GM23338 (cell line): ENCODE measurements around the gene LRBA. TPM values are rescaled to one million over a fixed set of nuclear protein-coding genes. Genes with fewer than 3 reads are reported as not detected.

Experiments used
- ATAC-seq: fragments of 200-7000 bp; cut with Tn5 transposase; 3 replicates; pipeline ENCODE4 v1.9.1; 2020
- DNase-seq: peaks from one replicate; pipeline ENCODE4 v3.0.0-alpha.2; 2015; ENCODE audit warnings: low spot score
- H2AFZ ChIP-seq: fragments of 200-600 bp; sonication (generic); 2 replicates; pipeline ENCODE4 v1.8.0; 2016; ENCODE audit warnings: antibody characterized with exemption, mild to moderate bottlenecking, moderate library complexity
- H3F3A ChIP-seq: fragments of 200-600 bp; sonication (generic); replicated peaks from 2 replicates; pipeline ENCODE4 v1.8.0; 2017; ENCODE audit warnings: antibody characterized with exemption, mixed run types, low read depth
- H3K27ac ChIP-seq: fragments of 200-600 bp; sonication (generic); 2 replicates; pipeline ENCODE4 v1.6.1; 2016; ENCODE audit warnings: low read depth
- H3K27me3 ChIP-seq: fragments of 200-600 bp; sonication (generic); 2 replicates; pipeline ENCODE4 v1.8.0; 2016; ENCODE audit warnings: mild to moderate bottlenecking, mixed run types, moderate library complexity; ENCODE audit not compliant: insufficient read depth
- H3K36me3 ChIP-seq: fragments of 200-600 bp; sonication (generic); 2 replicates; pipeline ENCODE4 v1.8.0; 2016; ENCODE audit warnings: mild to moderate bottlenecking; ENCODE audit not compliant: insufficient read depth
- H3K4me1 ChIP-seq: fragments of 200-600 bp; sonication (generic); 2 replicates; pipeline ENCODE4 v1.8.0; 2016; ENCODE audit warnings: mild to moderate bottlenecking, moderate library complexity; ENCODE audit not compliant: insufficient read depth
- H3K4me2 ChIP-seq: fragments of 200-600 bp; sonication (generic); 2 replicates; pipeline ENCODE4 v1.7.1; 2017; ENCODE audit warnings: mixed run types
- H3K4me3 ChIP-seq: fragments of 200-600 bp; sonication (generic); 2 replicates; pipeline ENCODE4 v1.6.1; 2016; ENCODE audit warnings: mixed run types
- H3K79me2 ChIP-seq: fragments of 200-600 bp; sonication (generic); replicated peaks from 2 replicates; pipeline ENCODE4 v1.8.0; 2017; ENCODE audit warnings: mild to moderate bottlenecking; ENCODE audit not compliant: insufficient read depth
- H3K9me2 ChIP-seq: fragments of 200-600 bp; sonication (generic); 2 replicates; pipeline ENCODE4 v1.8.0; 2017; ENCODE audit not compliant: insufficient read depth
- H4K20me1 ChIP-seq: fragments of 200-600 bp; sonication (generic); replicated peaks from 2 replicates; pipeline ENCODE4 v1.8.0; 2017; ENCODE audit warnings: mild to moderate bottlenecking; ENCODE audit not compliant: insufficient read depth
- H3K27ac Mint-ChIP-seq: 2 replicates; pipeline ENCODE4 v1.8.0; 2020; ENCODE audit warnings: inconsistent platforms, mild to moderate bottlenecking, moderate library complexity, mixed read lengths
- H3K27me3 Mint-ChIP-seq: 3 replicates; pipeline ENCODE4 v1.8.0; 2022; ENCODE audit warnings: low read depth, mild to moderate bottlenecking, moderate library complexity, mixed read lengths, inconsistent platforms; ENCODE audit not compliant: insufficient read depth, poor library complexity
- H3K36me3 Mint-ChIP-seq: 3 replicates; pipeline ENCODE4 v1.8.0; 2021; ENCODE audit warnings: low read depth, mild to moderate bottlenecking, inconsistent platforms, moderate library complexity, mixed read lengths
- H3K4me1 Mint-ChIP-seq: 3 replicates; pipeline ENCODE4 v1.8.0; 2020; ENCODE audit warnings: mild to moderate bottlenecking, inconsistent platforms, mixed read lengths
- H3K4me3 Mint-ChIP-seq: 3 replicates; pipeline ENCODE4 v1.8.0; 2021; ENCODE audit warnings: moderate library complexity, mild to moderate bottlenecking, inconsistent platforms, mixed read lengths
- H3K9me3 Mint-ChIP-seq: 3 replicates; pipeline ENCODE4 v1.8.0; 2020; ENCODE audit warnings: moderate library complexity, mild to moderate bottlenecking, inconsistent platforms, mixed read lengths
- EZH2 ChIP-seq: fragments of 200-600 bp; sonication (generic); IDR thresholded peaks from one replicate; pipeline ENCODE4 v1.8.0; 2017; ENCODE audit warnings: antibody characterized with exemption, mild to moderate bottlenecking, low read depth; ENCODE audit not compliant: unreplicated experiment
- EZH2phosphoT487 ChIP-seq: fragments of 200-600 bp; sonication (generic); IDR thresholded peaks from one replicate; pipeline ENCODE4 v1.8.1; 2018; ENCODE audit warnings: antibody characterized with exemption; ENCODE audit not compliant: unreplicated experiment
- JUNB ChIP-seq: IDR thresholded peaks from one replicate; pipeline ENCODE4 v1.6.1; 2016; ENCODE audit warnings: antibody characterized with exemption; ENCODE audit not compliant: unreplicated experiment
- NANOG ChIP-seq: IDR thresholded peaks from 2 replicates; pipeline ENCODE4 v1.6.1; 2016; ENCODE audit warnings: antibody characterized with exemption, borderline replicate concordance
- POLR2AphosphoS5 ChIP-seq: IDR thresholded peaks from 2 replicates; pipeline ENCODE4 v1.6.1; 2016; ENCODE audit warnings: antibody characterized with exemption, low read depth
- STAT1 ChIP-seq: IDR thresholded peaks from one replicate; pipeline ENCODE4 v1.6.1; 2016; ENCODE audit warnings: antibody characterized with exemption; ENCODE audit not compliant: unreplicated experiment
- ZNF114 ChIP-seq: fragments of 250-450 bp; sonication (Bioruptor Pico); IDR thresholded peaks from 2 replicates; pipeline ENCODE4 v1.5.0; 2020; ENCODE audit warnings: mild to moderate bottlenecking, moderate library complexity
- polyA plus RNA-seq: library from polyadenylated mRNA; unstranded; fragments of >200 nt; fragmentation: Nextera tagmentation; extraction: Ambion mirVana; gene quantifications from 2 replicates; pipeline ENCODE4 v1.2.1, GENCODE V29; 2016
- total RNA-seq: library from RNA; depleted of rRNA; stranded (reverse); fragments of >200 nt; shearing (Covaris generic); gene quantifications from 2 replicates; pipeline ENCODE4 v1.2.3, GENCODE V29; 2014
- TF ChIP-seq, protein P1 (sequence below): fragments of 250-450 bp; sonication (Bioruptor Pico); IDR thresholded peaks from 2 replicates; pipeline ENCODE4 v1.5.0; 2020; ENCODE audit warnings: mild to moderate bottlenecking, moderate library complexity
- TF ChIP-seq, protein P2 (sequence below): IDR thresholded peaks from 2 replicates; pipeline ENCODE4 v1.6.1; 2016; ENCODE audit warnings: antibody characterized with exemption

The LRBA gene
- total and polyA plus RNA-seq, 2 experiments from 2014 or later = 23.3 to 126 TPM

DNA sequence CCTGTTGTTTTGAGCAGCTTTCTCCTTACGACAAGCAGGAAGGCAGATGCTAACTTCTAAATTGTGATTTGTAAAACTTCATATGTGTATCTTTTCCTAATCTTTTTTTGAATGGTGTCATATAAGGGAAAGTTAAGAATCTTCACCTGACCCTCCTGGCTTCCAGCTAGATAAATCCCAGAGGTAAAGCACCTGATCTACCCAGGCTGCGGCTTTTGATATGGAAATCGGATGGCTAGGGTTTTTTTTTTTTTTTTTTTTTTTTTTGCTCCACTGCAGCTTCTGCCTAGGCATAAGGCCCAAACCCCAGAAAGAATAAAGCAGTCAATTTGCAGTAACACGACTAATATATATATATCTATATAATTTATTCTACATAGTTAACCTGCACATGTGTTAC lies 423.2 kb downstream of the LRBA start (continued):
- TF ChIP-seq, protein P1, sequence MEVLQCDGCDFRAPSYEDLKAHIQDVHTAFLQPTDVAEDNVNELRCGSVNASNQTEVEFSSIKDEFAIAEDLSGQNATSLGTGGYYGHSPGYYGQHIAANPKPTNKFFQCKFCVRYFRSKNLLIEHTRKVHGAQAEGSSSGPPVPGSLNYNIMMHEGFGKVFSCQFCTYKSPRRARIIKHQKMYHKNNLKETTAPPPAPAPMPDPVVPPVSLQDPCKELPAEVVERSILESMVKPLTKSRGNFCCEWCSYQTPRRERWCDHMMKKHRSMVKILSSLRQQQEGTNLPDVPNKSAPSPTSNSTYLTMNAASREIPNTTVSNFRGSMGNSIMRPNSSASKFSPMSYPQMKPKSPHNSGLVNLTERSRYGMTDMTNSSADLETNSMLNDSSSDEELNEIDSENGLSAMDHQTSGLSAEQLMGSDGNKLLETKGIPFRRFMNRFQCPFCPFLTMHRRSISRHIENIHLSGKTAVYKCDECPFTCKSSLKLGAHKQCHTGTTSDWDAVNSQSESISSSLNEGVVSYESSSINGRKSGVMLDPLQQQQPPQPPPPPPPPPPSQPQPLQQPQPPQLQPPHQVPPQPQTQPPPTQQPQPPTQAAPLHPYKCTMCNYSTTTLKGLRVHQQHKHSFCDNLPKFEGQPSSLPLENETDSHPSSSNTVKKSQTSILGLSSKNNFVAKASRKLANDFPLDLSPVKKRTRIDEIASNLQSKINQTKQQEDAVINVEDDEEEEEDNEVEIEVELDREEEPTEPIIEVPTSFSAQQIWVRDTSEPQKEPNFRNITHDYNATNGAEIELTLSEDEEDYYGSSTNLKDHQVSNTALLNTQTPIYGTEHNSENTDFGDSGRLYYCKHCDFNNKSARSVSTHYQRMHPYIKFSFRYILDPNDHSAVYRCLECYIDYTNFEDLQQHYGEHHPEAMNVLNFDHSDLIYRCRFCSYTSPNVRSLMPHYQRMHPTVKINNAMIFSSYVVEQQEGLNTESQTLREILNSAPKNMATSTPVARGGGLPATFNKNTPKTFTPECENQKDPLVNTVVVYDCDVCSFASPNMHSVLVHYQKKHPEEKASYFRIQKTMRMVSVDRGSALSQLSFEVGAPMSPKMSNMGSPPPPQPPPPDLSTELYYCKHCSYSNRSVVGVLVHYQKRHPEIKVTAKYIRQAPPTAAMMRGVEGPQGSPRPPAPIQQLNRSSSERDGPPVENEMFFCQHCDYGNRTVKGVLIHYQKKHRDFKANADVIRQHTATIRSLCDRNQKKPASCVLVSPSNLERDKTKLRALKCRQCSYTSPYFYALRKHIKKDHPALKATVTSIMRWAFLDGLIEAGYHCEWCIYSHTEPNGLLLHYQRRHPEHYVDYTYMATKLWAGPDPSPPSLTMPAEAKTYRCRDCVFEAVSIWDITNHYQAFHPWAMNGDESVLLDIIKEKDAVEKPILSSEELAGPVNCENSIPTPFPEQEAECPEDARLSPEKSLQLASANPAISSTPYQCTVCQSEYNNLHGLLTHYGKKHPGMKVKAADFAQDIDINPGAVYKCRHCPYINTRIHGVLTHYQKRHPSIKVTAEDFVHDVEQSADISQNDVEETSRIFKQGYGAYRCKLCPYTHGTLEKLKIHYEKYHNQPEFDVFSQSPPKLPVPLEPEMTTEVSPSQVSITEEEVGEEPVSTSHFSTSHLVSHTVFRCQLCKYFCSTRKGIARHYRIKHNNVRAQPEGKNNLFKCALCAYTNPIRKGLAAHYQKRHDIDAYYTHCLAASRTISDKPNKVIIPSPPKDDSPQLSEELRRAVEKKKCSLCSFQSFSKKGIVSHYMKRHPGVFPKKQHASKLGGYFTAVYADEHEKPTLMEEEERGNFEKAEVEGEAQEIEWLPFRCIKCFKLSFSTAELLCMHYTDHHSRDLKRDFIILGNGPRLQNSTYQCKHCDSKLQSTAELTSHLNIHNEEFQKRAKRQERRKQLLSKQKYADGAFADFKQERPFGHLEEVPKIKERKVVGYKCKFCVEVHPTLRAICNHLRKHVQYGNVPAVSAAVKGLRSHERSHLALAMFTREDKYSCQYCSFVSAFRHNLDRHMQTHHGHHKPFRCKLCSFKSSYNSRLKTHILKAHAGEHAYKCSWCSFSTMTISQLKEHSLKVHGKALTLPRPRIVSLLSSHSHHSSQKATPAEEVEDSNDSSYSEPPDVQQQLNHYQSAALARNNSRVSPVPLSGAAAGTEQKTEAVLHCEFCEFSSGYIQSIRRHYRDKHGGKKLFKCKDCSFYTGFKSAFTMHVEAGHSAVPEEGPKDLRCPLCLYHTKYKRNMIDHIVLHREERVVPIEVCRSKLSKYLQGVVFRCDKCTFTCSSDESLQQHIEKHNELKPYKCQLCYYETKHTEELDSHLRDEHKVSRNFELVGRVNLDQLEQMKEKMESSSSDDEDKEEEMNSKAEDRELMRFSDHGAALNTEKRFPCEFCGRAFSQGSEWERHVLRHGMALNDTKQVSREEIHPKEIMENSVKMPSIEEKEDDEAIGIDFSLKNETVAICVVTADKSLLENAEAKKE (CRISPR knock-in tag) = no peak
- no peak for TF ChIP-seq EZH2
- TF ChIP-seq ZNF114 (CRISPR knock-in tag) = no peak
- TF ChIP-seq, protein P2, sequence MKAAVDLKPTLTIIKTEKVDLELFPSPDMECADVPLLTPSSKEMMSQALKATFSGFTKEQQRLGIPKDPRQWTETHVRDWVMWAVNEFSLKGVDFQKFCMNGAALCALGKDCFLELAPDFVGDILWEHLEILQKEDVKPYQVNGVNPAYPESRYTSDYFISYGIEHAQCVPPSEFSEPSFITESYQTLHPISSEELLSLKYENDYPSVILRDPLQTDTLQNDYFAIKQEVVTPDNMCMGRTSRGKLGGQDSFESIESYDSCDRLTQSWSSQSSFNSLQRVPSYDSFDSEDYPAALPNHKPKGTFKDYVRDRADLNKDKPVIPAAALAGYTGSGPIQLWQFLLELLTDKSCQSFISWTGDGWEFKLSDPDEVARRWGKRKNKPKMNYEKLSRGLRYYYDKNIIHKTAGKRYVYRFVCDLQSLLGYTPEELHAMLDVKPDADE = no peak
- no peak for TF ChIP-seq NANOG
- TF ChIP-seq JUNB = no peak
- TF ChIP-seq POLR2AphosphoS5 = no peak
- TF ChIP-seq EZH2phosphoT487 = no peak

DNA sequence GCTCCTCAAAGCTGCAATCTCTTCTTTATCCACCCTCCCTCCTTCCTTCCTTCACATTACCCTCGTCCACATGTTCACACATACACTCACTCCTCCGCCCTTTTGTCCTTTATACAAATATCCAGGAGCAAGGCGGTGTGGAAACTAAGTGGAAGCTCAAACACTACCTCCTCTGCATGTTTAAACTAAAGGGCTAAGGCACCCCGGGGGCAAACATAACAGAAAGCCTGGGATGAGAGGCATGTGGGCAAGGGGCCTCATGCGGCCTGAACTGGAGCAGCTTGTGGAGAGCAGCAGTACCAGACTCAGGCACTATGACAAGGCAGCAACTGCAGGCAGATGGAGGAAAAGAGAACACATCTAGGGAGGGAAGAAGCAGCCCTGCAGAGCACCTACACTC lies 423.7 kb downstream of the LRBA start:
- Histone ChIP-seq H3K9me2 (no peaks in the 10 kb centered on the region), H3K4me1 (peaks cover 22% of the 10 kb centered on the region), H3K4me2 (peak overlapping the region; percentile 70), H3K27ac (peak overlapping the region; percentile 39; the same call in 1 of the 2 replicates), H3K79me2 (no peaks in the 10 kb centered on the region), H3F3A (no peaks in the 10 kb centered on the region), H3K4me3 (peak overlapping the region; percentile 39), H3K27me3 (peaks cover 6% of the 10 kb centered on the region; the same call in 1 of the 2 replicates), H3K36me3 (no peaks in the 10 kb centered on the region), H2AFZ (no peak overlapping the region), H4K20me1 (no peaks in the 10 kb centered on the region)
- no peak for TF ChIP-seq EZH2phosphoT487
- no peak for TF ChIP-seq ZNF114 (CRISPR knock-in tag)
- TF ChIP-seq STAT1 = no peak
- TF ChIP-seq, protein P1 (CRISPR knock-in tag) = 0 out of 2 replicates have a peak, but pooled peaks have one; percentile 18
- Mint-ChIP-seq H3K4me1 (peaks cover 19% of the 10 kb centered on the region), H3K27me3 (peaks cover 7% of the 10 kb centered on the region), H3K4me3 (peak overlapping the region; percentile 61), H3K9me3 (no peaks in the 10 kb centered on the region), H3K36me3 (0 out of 3 replicates have a peak, but pooled peaks cover 5% of the 10 kb centered on the region), H3K27ac (peak overlapping the region; percentile 33; the same call in 1 of the 2 replicates)
- peak; percentile 99 for ATAC-seq
- DNase-seq = peak; percentile 78
